ENCODE measurements around the gene KANTR.
A peak's percentile ranks its signal among the peaks of the same experiment; 100 is the strongest.

The KANTR gene

GRCh38 chrX:53081925-53082772, 11.8 kb upstream of the KANTR start, which contains the start of gene TSPYL2:
Gene TSPYL2 (plus strand): TSS chrX:53082367. CDS start chrX:53082499, 132 bp downstream.
- no peak for TF ChIP-seq CTCF (conservative IDR thresholded peaks at IDR 0.05; ENCODE audit: low read depth)
- DNase-seq (ENCODE audit: low spot score) = peak; percentile 90
- ChIA-PET POLR2A (ENCODE audit: low non-redundant PET) (interaction anchor here (0.6 kb wide), 1 partner anchor 12 kb away, joined by 3 read pairs; the partner anchor contains the start of gene KANTR), CTCF (interaction anchor here (0.7 kb wide), 2 partner anchors 222 to 544 kb away, joined by 4 read pairs; no protein-coding TSS in a partner anchor)
- H3K27ac ChIP-seq = peak within 1 kb of the TSS; percentile 87

- no peak for DNase-seq (ENCODE audit: low spot score)
- no peak for TF ChIP-seq CTCF (conservative IDR thresholded peaks at IDR 0.05; ENCODE audit: low read depth)
- peak overlapping the region; percentile 87 for H3K27ac ChIP-seq
- CTCF ChIA-PET = interaction anchor here (0.7 kb wide), 1 partner anchor 543 kb away, joined by 4 read pairs; no protein-coding TSS in a partner anchor
- POLR2A ChIA-PET (ENCODE audit: low non-redundant PET) = no interaction called here
Measured at GRCh38 chrX:53082773-53083616, 10.9 kb upstream of the KANTR start.

- ChIA-PET CTCF (interaction anchor here (0.6 kb wide), 1 partner anchor 179 kb away, joined by 3 read pairs; no protein-coding TSS in a partner anchor), POLR2A (ENCODE audit: low non-redundant PET) (no interaction called here)
- no peak for DNase-seq (ENCODE audit: low spot score)
- TF ChIP-seq CTCF (conservative IDR thresholded peaks at IDR 0.05; ENCODE audit: low read depth) = no peak
- peak overlapping the region; percentile 34 for H3K27ac ChIP-seq
Measured at GRCh38 chrX:53084043-53084570, 9.8 kb upstream of the KANTR start.

- no peak for DNase-seq (ENCODE audit: low spot score)
- CTCF ChIA-PET = interaction anchor here (0.6 kb wide), 1 partner anchor 1280 kb away, joined by 3 read pairs; no protein-coding TSS in a partner anchor
- no peak for TF ChIP-seq CTCF (conservative IDR thresholded peaks at IDR 0.05; ENCODE audit: low read depth)
- peak overlapping the region; percentile 34 for H3K27ac ChIP-seq
- POLR2A ChIA-PET (ENCODE audit: low non-redundant PET) = no interaction called here
Measured at GRCh38 chrX:53084863-53085262, 9.1 kb upstream of the KANTR start.

GRCh38 chrX:53085661-53086229, 8.2 kb upstream of the KANTR start:
- ChIA-PET CTCF (no interaction called here), POLR2A (ENCODE audit: low non-redundant PET) (no interaction called here)
- DNase-seq (ENCODE audit: low spot score) = no peak
- no peak overlapping the region for H3K27ac ChIP-seq
- TF ChIP-seq CTCF (conservative IDR thresholded peaks at IDR 0.05; ENCODE audit: low read depth) = no peak

DNA sequence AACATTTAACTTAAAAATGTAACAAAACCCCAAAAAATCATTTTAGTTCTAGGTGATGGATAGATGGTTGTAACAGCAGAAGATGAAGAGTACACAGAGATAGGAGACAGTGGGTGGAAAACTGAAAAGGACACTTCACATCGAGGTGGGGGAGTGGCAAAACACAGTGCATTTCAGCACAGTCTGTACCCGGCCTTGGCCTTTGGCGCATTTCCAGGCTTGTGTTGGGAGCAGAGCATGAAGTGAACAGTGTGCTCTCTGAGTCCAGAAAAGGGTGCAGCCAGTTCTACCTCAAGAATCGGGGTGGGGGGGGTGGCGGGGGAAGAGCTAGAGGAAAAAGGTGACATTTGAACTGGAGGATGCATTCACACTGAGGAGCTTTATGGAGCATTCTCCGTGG, 7.5 kb upstream of the KANTR start:
- no peak for DNase-seq (ENCODE audit: low spot score)
- TF ChIP-seq CTCF (conservative IDR thresholded peaks at IDR 0.05; ENCODE audit: low read depth) = no peak
- POLR2A ChIA-PET (ENCODE audit: low non-redundant PET) = no interaction called here
- peak overlapping the region; percentile 88 for H3K27ac ChIP-seq
- CTCF ChIA-PET = no interaction called here
